Neural cell (in vitro differentiated cells): ENCODE measurements around the gene CARMIL1.

Experiments used
- EZH2 ChIP-seq: fragments of 200-600, 300-800 bp; shearing (Covaris generic), sonication (generic); IDR thresholded peaks from 2 replicates; pipeline ENCODE4 v1.6.1; 2014; ENCODE audit warnings: antibody characterized with exemption, low read length, borderline replicate concordance, mild to moderate bottlenecking; ENCODE audit not compliant: insufficient read depth, poor library complexity, severe bottlenecking
- POLR2AphosphoS5 ChIP-seq: IDR thresholded peaks from 2 replicates; pipeline ENCODE4 v1.6.1; 2012
- TF ChIP-seq, protein P1 (sequence below): fragments of 450-650 bp; IDR thresholded peaks from 2 replicates; pipeline ENCODE4 v1.5.1; 2014; ENCODE audit warnings: antibody characterized with exemption, mild to moderate bottlenecking, moderate library complexity; ENCODE audit not compliant: poor library complexity, severe bottlenecking

GRCh38 chr6:25630508-25631278 is 351.5 kb downstream of the CARMIL1 start:
- TF ChIP-seq POLR2AphosphoS5 (peak; percentile 69), EZH2 (no peak)
- TF ChIP-seq, protein P1, sequence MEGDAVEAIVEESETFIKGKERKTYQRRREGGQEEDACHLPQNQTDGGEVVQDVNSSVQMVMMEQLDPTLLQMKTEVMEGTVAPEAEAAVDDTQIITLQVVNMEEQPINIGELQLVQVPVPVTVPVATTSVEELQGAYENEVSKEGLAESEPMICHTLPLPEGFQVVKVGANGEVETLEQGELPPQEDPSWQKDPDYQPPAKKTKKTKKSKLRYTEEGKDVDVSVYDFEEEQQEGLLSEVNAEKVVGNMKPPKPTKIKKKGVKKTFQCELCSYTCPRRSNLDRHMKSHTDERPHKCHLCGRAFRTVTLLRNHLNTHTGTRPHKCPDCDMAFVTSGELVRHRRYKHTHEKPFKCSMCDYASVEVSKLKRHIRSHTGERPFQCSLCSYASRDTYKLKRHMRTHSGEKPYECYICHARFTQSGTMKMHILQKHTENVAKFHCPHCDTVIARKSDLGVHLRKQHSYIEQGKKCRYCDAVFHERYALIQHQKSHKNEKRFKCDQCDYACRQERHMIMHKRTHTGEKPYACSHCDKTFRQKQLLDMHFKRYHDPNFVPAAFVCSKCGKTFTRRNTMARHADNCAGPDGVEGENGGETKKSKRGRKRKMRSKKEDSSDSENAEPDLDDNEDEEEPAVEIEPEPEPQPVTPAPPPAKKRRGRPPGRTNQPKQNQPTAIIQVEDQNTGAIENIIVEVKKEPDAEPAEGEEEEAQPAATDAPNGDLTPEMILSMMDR, result no peak
